ENCODE results near the gene ROBO2.

- TF ChIP-seq, protein P1, sequence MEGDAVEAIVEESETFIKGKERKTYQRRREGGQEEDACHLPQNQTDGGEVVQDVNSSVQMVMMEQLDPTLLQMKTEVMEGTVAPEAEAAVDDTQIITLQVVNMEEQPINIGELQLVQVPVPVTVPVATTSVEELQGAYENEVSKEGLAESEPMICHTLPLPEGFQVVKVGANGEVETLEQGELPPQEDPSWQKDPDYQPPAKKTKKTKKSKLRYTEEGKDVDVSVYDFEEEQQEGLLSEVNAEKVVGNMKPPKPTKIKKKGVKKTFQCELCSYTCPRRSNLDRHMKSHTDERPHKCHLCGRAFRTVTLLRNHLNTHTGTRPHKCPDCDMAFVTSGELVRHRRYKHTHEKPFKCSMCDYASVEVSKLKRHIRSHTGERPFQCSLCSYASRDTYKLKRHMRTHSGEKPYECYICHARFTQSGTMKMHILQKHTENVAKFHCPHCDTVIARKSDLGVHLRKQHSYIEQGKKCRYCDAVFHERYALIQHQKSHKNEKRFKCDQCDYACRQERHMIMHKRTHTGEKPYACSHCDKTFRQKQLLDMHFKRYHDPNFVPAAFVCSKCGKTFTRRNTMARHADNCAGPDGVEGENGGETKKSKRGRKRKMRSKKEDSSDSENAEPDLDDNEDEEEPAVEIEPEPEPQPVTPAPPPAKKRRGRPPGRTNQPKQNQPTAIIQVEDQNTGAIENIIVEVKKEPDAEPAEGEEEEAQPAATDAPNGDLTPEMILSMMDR (conservative IDR thresholded peaks at IDR 0.05) = no peak
- no peak for TF ChIP-seq ZFX (IDR thresholded peaks at IDR 0.05)
Measured at GRCh38 chr3:77456906-77457305, 417.0 kb downstream of the ROBO2 start.
